GM10266 (cell line): ENCODE measurements around the gene GPRC5D.

ENCODE experiments used
- DNase-seq: peaks from one replicate; pipeline ENCODE4 v3.0.0; 2012; ENCODE audit errors: extremely low spot score
- CTCF ChIP-seq: IDR thresholded peaks from 2 replicates; pipeline ENCODE4 v1.5.1; 2012; ENCODE audit warnings: mild to moderate bottlenecking, low read depth; ENCODE audit not compliant: control insufficient read depth, insufficient read depth; ENCODE audit errors: missing control alignments

The GPRC5D gene

GRCh38 chr12:12997734-12998133 lies 45.8 kb upstream of the GPRC5D start:
- no peak for TF ChIP-seq CTCF
- no peak for DNase-seq

- no peak for DNase-seq
- TF ChIP-seq CTCF = no peak
These were observed 45.2 kb upstream of the GPRC5D start for GRCh38 chr12:12997156-12997555.

GRCh38 chr12:12996209-12996608 lies 44.2 kb upstream of the GPRC5D start:
- DNase-seq = no peak
- no peak for TF ChIP-seq CTCF

GRCh38 chr12:12995088-12995487 lies 43.1 kb upstream of the GPRC5D start:
- TF ChIP-seq CTCF = no peak
- no peak for DNase-seq

GRCh38 chr12:12993367-12993766 lies 41.4 kb upstream of the GPRC5D start:
- TF ChIP-seq CTCF = no peak
- DNase-seq = no peak

GRCh38 chr12:12992418-12993130 lies 40.6 kb upstream of the GPRC5D start:
- TF ChIP-seq CTCF = no peak
- DNase-seq = no peak

GRCh38 chr12:12990700-12991468 lies 38.9 kb upstream of the GPRC5D start:
- DNase-seq = no peak
- TF ChIP-seq CTCF = no peak
